Esophagus muscularis mucosa (tissue), 4 donors: ENCODE results near the gene APMAP.
"Not testable (repeated sequence)": the region's sequence is repeated elsewhere in the genome, so short reads cannot be mapped to it uniquely, and the experiment has no call there.

ENCODE experiments used
- EP300 ChIP-seq: sonication (generic); formaldehyde crosslinking; IDR thresholded peaks from one replicate; pipeline ENCODE4 v1.6.1; 2017; ENCODE audit warnings: antibody characterized with exemption
- POLR2A ChIP-seq: fragments of 450-650 bp; IDR thresholded peaks from one replicate; pipeline ENCODE4 v1.6.1; 2017; ENCODE audit warnings: antibody characterized with exemption, moderate library complexity, mild to moderate bottlenecking, low read depth
- POLR2AphosphoS5 ChIP-seq, 2 donors: sonication (generic); formaldehyde crosslinking; IDR thresholded peaks; one replicate each; pipeline ENCODE4 v1.6.1; 2017; ENCODE audit warnings: antibody characterized with exemption in 2 of 2
- TF ChIP-seq, protein P1 (sequence below), 3 experiments: fragments of 200-600 bp in 2 of 3; fragments of 450-650 bp in 1 of 3; sonication (generic) in 2 of 3; IDR thresholded peaks; one replicate each; pipeline ENCODE4 v1.5.1; 2017 to 2019; ENCODE audit warnings: antibody characterized with exemption in 3 of 3, mild to moderate bottlenecking in 2 of 3, moderate library complexity in 1 of 3

- TF ChIP-seq, protein P1, sequence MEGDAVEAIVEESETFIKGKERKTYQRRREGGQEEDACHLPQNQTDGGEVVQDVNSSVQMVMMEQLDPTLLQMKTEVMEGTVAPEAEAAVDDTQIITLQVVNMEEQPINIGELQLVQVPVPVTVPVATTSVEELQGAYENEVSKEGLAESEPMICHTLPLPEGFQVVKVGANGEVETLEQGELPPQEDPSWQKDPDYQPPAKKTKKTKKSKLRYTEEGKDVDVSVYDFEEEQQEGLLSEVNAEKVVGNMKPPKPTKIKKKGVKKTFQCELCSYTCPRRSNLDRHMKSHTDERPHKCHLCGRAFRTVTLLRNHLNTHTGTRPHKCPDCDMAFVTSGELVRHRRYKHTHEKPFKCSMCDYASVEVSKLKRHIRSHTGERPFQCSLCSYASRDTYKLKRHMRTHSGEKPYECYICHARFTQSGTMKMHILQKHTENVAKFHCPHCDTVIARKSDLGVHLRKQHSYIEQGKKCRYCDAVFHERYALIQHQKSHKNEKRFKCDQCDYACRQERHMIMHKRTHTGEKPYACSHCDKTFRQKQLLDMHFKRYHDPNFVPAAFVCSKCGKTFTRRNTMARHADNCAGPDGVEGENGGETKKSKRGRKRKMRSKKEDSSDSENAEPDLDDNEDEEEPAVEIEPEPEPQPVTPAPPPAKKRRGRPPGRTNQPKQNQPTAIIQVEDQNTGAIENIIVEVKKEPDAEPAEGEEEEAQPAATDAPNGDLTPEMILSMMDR (IDR thresholded peaks at IDR 0.05), result not testable (repeated sequence)
- not testable (repeated sequence) for TF ChIP-seq POLR2AphosphoS5 (IDR thresholded peaks at IDR 0.05); POLR2A; EP300
These were observed 61.5 kb downstream of the APMAP start for GRCh38 chr20:24930724-24931688.
